ENCODE results near the gene XXYLT1.

- no peak for TF ChIP-seq CTCF (optimal IDR thresholded peaks at IDR 0.05 in 1 of 3, IDR thresholded peaks at IDR 0.05 in 1 of 3, conservative IDR thresholded peaks at IDR 0.05 in 1 of 3; ENCODE audit: extremely low read depth in 1 of 3, insufficient read depth in 2 of 3, low read length in 3 of 3)
- TF ChIP-seq EZH2 (IDR thresholded peaks at IDR 0.05; ENCODE audit: low read length) = no peak
Measured at GRCh38 chr3:195069501-195070251, 201.3 kb downstream of the XXYLT1 start.
